Inflammatory macrophage treated with lipopolysaccharide for 1 hour (primary cell): Measurements from ENCODE around the gene DPP7.
"Not testable (repeated sequence)": the region's sequence is repeated elsewhere in the genome, so short reads cannot be mapped to it uniquely, and the experiment has no call there.

Source experiments
- DNase-seq, 2 donors: peaks; one replicate each; pipeline ENCODE4 v3.0.0-alpha.2; 2020 to 2022

The DPP7 gene

GRCh38 chr9:137147793-137148160 is 33.2 kb upstream of the DPP7 start:
- DNase-seq = no peak

GRCh38 chr9:137147091-137147792 is 32.7 kb upstream of the DPP7 start:
- DNase-seq = no peak

GRCh38 chr9:137146527-137146918 is 32.0 kb upstream of the DPP7 start:
- DNase-seq = no peak

GRCh38 chr9:137145731-137146526 is 31.4 kb upstream of the DPP7 start:
- no peak for DNase-seq

GRCh38 chr9:137143459-137143858 is 28.9 kb upstream of the DPP7 start:
- DNase-seq = no peak

GRCh38 chr9:137141976-137142936 is 27.7 kb upstream of the DPP7 start:
- DNase-seq = no peak

GRCh38 chr9:137141050-137141810 is 26.7 kb upstream of the DPP7 start:
- no peak for DNase-seq

- DNase-seq = no peak
Observed at GRCh38 chr9:137140151-137141012, 25.8 kb upstream of the DPP7 start.

- DNase-seq = no peak
Observed at GRCh38 chr9:137139468-137140150, 25.1 kb upstream of the DPP7 start.

GRCh38 chr9:137138722-137139467 is 24.4 kb upstream of the DPP7 start, which contains the start of gene GRIN1:
TSS of gene GRIN1 (plus strand) at chr9:137139154. CDS start at chr9:137139487, 333 bp downstream.
- DNase-seq = no peak

- no peak for DNase-seq
Observed at GRCh38 chr9:137138058-137138721, 23.7 kb upstream of the DPP7 start.

- DNase-seq = no peak
Observed at GRCh38 chr9:137136881-137137607, 22.5 kb upstream of the DPP7 start.

- no peak for DNase-seq
Observed at GRCh38 chr9:137136261-137136880, 21.8 kb upstream of the DPP7 start.

GRCh38 chr9:137135154-137135553 is 20.6 kb upstream of the DPP7 start:
- DNase-seq = not testable (repeated sequence)

- no peak for DNase-seq
Observed at GRCh38 chr9:137134191-137134590, 19.7 kb upstream of the DPP7 start.

GRCh38 chr9:137130176-137130755 is 15.7 kb upstream of the DPP7 start:
- no peak for DNase-seq

- peak; percentile 85 to 88 for DNase-seq
Observed at GRCh38 chr9:137129456-137130175, 15.1 kb upstream of the DPP7 start.
